ENCODE measurements around the gene STK11IP. TPM values are rescaled to one million over a fixed set of nuclear protein-coding genes. Genes with fewer than 3 reads are reported as not detected.

Gene STK11IP
- total and polyA plus RNA-seq, 2 of the 4 experiments (the other 2 are of a cell fraction) = 14.5 to 19.7 TPM

GRCh38 chr2:219614076-219614860, 16.6 kb downstream of the STK11IP start:
- Histone ChIP-seq H3K4me2 (ENCODE audit: low read depth, low read length) (no peak overlapping the region), H3K4me3 (ENCODE audit: insufficient read depth, low read depth, low read length) (no peak overlapping the region), H2BK120ac (ENCODE audit: low read depth, low read length) (no peak overlapping the region), H3K23ac (ENCODE audit: low read depth, low read length) (no peak overlapping the region), H2BK5ac (ENCODE audit: low read depth, low read length, poor library complexity, severe bottlenecking) (no peak overlapping the region), H2AFZ (replicated peaks; ENCODE audit: low read length, poor library complexity) (no peak overlapping the region), H3K18ac (ENCODE audit: low read depth, low read length) (no peak overlapping the region), H2AK9ac (replicated peaks; ENCODE audit: low read depth, low read length, poor library complexity) (no peak overlapping the region), H3K9me1 (ENCODE audit: insufficient read depth, low read length) (no peaks in the 10 kb centered on the region), H4K91ac (ENCODE audit: insufficient read depth, low read depth, low read length) (no peak overlapping the region), H2AK5ac (ENCODE audit: low read depth, low read length) (no peak overlapping the region), H3K36me3 (ENCODE audit: control insufficient read depth, insufficient read depth, low read length) (peaks cover 37% of the 10 kb centered on the region), H3K56ac (ENCODE audit: extremely low read depth, insufficient read depth, low read length) (no peak overlapping the region), H2BK20ac (ENCODE audit: low read depth, low read length) (no peak overlapping the region), H4K5ac (ENCODE audit: low read depth, low read length) (no peak overlapping the region), H3K79me1 (ENCODE audit: low read depth in 1 of 2, low read length in 2 of 2) (no peaks in the 10 kb centered on the region), H3K27ac (ENCODE audit: insufficient read depth, low read length) (no peak overlapping the region), H2BK15ac (ENCODE audit: low read depth, low read length) (no peak overlapping the region), H3K4ac (ENCODE audit: low read depth, low read length) (no peak overlapping the region), H3K27me3 (ENCODE audit: control insufficient read depth, insufficient read depth, low read length) (no peaks in the 10 kb centered on the region), H4K20me1 (ENCODE audit: insufficient read depth, low read length) (no peaks in the 10 kb centered on the region), H3K14ac (replicated peaks; ENCODE audit: low read depth, low read length) (no peak overlapping the region), H3K4me1 (ENCODE audit: control insufficient read depth, insufficient read depth, low read length) (no peaks in the 10 kb centered on the region), H4K8ac (ENCODE audit: low read depth in 2 of 2, low read length in 2 of 2) (no peak overlapping the region), H3K9me3 (ENCODE audit: control insufficient read depth, insufficient read depth, low read length) (no peaks in the 10 kb centered on the region), H3K9ac (ENCODE audit: low read depth, low read length) (no peak overlapping the region)
- POLR2A ChIA-PET (ENCODE audit: unreplicated experiment) = no interaction called here
- in situ Hi-C loops (cut with MboI; ENCODE audit: low sequenced_read_pairs) = no loop called here
- no TSS peak for BruUV-seq (replicated peaks)
- WGBS, 2 experiments (ENCODE audit: extremely low coverage in 2 of 2, insufficient read length in 1 of 2) = 95% methylated on average over 6 of the region's 11 CpGs; no CpG with 5 or more reads in 1 of the 2 experiments
- CTCF ChIA-PET = no interaction called here
- TF ChIP-seq, protein P1, sequence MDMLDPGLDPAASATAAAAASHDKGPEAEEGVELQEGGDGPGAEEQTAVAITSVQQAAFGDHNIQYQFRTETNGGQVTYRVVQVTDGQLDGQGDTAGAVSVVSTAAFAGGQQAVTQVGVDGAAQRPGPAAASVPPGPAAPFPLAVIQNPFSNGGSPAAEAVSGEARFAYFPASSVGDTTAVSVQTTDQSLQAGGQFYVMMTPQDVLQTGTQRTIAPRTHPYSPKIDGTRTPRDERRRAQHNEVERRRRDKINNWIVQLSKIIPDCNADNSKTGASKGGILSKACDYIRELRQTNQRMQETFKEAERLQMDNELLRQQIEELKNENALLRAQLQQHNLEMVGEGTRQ (IDR thresholded peaks at IDR 0.05; ENCODE audit: low read depth, low read length) = no peak
- no peak for TF ChIP-seq CTCF (conservative IDR thresholded peaks at IDR 0.05; ENCODE audit: low read depth, low read length)
- no peak for TF ChIP-seq NFE2L2 (IDR thresholded peaks at IDR 0.05; ENCODE audit: low read depth, low read length)
- no peak for TF ChIP-seq MAFK (IDR thresholded peaks at IDR 0.05; ENCODE audit: low read depth, low read length)
- TF ChIP-seq RAD21 (IDR thresholded peaks at IDR 0.05; ENCODE audit: low read length) = no peak
- TF ChIP-seq CHD1 (IDR thresholded peaks at IDR 0.05; ENCODE audit: low read depth, low read length) = no peak
- no peak for TF ChIP-seq ELK1 (IDR thresholded peaks at IDR 0.05; ENCODE audit: borderline replicate concordance, low read depth, low read length)
- no peak for TF ChIP-seq MAZ (IDR thresholded peaks at IDR 0.05; ENCODE audit: borderline replicate concordance, low read depth, low read length)
- TF ChIP-seq CEBPB (IDR thresholded peaks at IDR 0.05; ENCODE audit: low read depth, low read length) = no peak
- TF ChIP-seq FOS (IDR thresholded peaks at IDR 0.05; ENCODE audit: low read depth, low read length) = no peak
- TF ChIP-seq RCOR1 (IDR thresholded peaks at IDR 0.05; ENCODE audit: insufficient replicate concordance, low read length) = no peak
- no peak for TF ChIP-seq RFX5 (IDR thresholded peaks at IDR 0.05; ENCODE audit: low read depth, low read length)
- TF ChIP-seq POLR2A (IDR thresholded peaks at IDR 0.05; ENCODE audit: low read depth, low read length) = no peak
- TF ChIP-seq BHLHE40 (IDR thresholded peaks at IDR 0.05; ENCODE audit: low read depth, low read length) = no peak
- TF ChIP-seq MXI1 (IDR thresholded peaks at IDR 0.05; ENCODE audit: borderline replicate concordance, low read depth, low read length) = no peak
- no peak for TF ChIP-seq SMC3 (IDR thresholded peaks at IDR 0.05; ENCODE audit: low read depth, low read length)
- dilution Hi-C loops (cut with HindIII; ENCODE audit: low sequenced_read_pairs, unreplicated experiment) = no loop called here
- ATAC-seq (ENCODE audit: low read depth) (no peak), DNase-seq (no peak)
- intact Hi-C loops (cut with micrococcal nuclease) = no loop called here

Data from IMR-90 (cell line).